Neural cell (in vitro differentiated cells): ENCODE data around the gene OVOL1.

ENCODE experiments used
- EP300 ChIP-seq: fragments of 450-650 bp; conservative IDR thresholded peaks from 2 replicates; pipeline ENCODE4 v1.6.1; 2014; ENCODE audit warnings: antibody characterized with exemption, mild to moderate bottlenecking, moderate library complexity; ENCODE audit not compliant: poor library complexity, severe bottlenecking
- MXI1 ChIP-seq: fragments of 450-650 bp; conservative IDR thresholded peaks from 2 replicates; pipeline ENCODE4 v1.6.1; 2014; ENCODE audit warnings: antibody characterized with exemption, mild to moderate bottlenecking; ENCODE audit not compliant: poor library complexity, severe bottlenecking
- POLR2AphosphoS5 ChIP-seq: IDR thresholded peaks from 2 replicates; pipeline ENCODE4 v1.6.1; 2012
- RAD21 ChIP-seq: fragments of 450-650 bp; conservative IDR thresholded peaks from 2 replicates; pipeline ENCODE4 v1.6.1; 2014; ENCODE audit warnings: antibody characterized with exemption, mild to moderate bottlenecking, moderate library complexity
- REST ChIP-seq: IDR thresholded peaks from 2 replicates; pipeline ENCODE4 v1.6.1; 2012; ENCODE audit warnings: borderline replicate concordance
- SMC3 ChIP-seq: fragments of 450-650 bp; conservative IDR thresholded peaks from 2 replicates; pipeline ENCODE4 v1.6.1; 2014; ENCODE audit warnings: antibody characterized with exemption, mild to moderate bottlenecking, moderate library complexity; ENCODE audit not compliant: poor library complexity
- TAF1 ChIP-seq: IDR thresholded peaks from 2 replicates; pipeline ENCODE4 v1.6.1; 2012; ENCODE audit warnings: low read depth
- TF ChIP-seq, protein P1 (sequence below): fragments of 450-650 bp; IDR thresholded peaks from 2 replicates; pipeline ENCODE4 v1.5.1; 2014; ENCODE audit warnings: antibody characterized with exemption, mild to moderate bottlenecking, moderate library complexity; ENCODE audit not compliant: poor library complexity, severe bottlenecking

GRCh38 chr11:65777241-65777640, 9.6 kb upstream of the OVOL1 start:
- TF ChIP-seq REST (no peak), RAD21 (no peak), POLR2AphosphoS5 (no peak), SMC3 (no peak), MXI1 (no peak), EP300 (no peak), TAF1 (no peak)
- TF ChIP-seq, protein P1, sequence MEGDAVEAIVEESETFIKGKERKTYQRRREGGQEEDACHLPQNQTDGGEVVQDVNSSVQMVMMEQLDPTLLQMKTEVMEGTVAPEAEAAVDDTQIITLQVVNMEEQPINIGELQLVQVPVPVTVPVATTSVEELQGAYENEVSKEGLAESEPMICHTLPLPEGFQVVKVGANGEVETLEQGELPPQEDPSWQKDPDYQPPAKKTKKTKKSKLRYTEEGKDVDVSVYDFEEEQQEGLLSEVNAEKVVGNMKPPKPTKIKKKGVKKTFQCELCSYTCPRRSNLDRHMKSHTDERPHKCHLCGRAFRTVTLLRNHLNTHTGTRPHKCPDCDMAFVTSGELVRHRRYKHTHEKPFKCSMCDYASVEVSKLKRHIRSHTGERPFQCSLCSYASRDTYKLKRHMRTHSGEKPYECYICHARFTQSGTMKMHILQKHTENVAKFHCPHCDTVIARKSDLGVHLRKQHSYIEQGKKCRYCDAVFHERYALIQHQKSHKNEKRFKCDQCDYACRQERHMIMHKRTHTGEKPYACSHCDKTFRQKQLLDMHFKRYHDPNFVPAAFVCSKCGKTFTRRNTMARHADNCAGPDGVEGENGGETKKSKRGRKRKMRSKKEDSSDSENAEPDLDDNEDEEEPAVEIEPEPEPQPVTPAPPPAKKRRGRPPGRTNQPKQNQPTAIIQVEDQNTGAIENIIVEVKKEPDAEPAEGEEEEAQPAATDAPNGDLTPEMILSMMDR = no peak
